Right cardiac atrium (tissue), 5 donors: ENCODE measurements around the gene PLCD4. TPM values are rescaled to one million over a fixed set of nuclear protein-coding genes. Genes with fewer than 3 reads are reported as not detected.
A peak's percentile ranks its signal among the peaks of the same experiment; 100 is the strongest.

Experiments
- ATAC-seq, 2 donors: fragments of 200-7000 bp; cut with Tn5 transposase; one replicate each; pipeline versions ENCODE4 v1.8.0 to v1.9.1; 2020; ENCODE audit warnings: moderate library complexity in 2 of 2, mild to moderate bottlenecking in 1 of 2
- DNase-seq, 3 donors: peaks; one replicate each; pipeline ENCODE4 v3.0.0-alpha.2; 2020
- H3K27ac ChIP-seq: one replicate; pipeline ENCODE4 v1.5.1; 2013; ENCODE audit warnings: mild to moderate bottlenecking, low read length, control low read depth, moderate library complexity
- H3K27me3 ChIP-seq: one replicate; pipeline ENCODE4 v1.6.1; 2013; ENCODE audit not compliant: control insufficient read depth, insufficient read depth
- H3K4me1 ChIP-seq: one replicate; pipeline ENCODE4 v1.6.1; 2013; ENCODE audit warnings: low read length; ENCODE audit not compliant: control insufficient read depth, insufficient read depth
- H3K4me3 ChIP-seq: one replicate; pipeline ENCODE4 v1.5.1; 2013; ENCODE audit warnings: low read length, control low read depth
- H3K9me3 ChIP-seq: one replicate; pipeline ENCODE4 v1.6.1; 2013; ENCODE audit warnings: low read length; ENCODE audit not compliant: control insufficient read depth
- WGBS: extraction: QIAGEN DNeasy Blood & Tissue Kit; methylation state at CpG from one replicate; pipeline ENCODE4 v1.1.7; 2013; 5-methylcytosine and 5-hydroxymethylcytosine counted together
- intact Hi-C, 4 donors: fragments of 100-400 bp; cut with DNase I; formaldehyde crosslinking; loops; one replicate each; pipeline versions ENCODE4 v1.11.0 to v1.14.0; 2022 to 2023
- polyA plus RNA-seq: library from polyadenylated mRNA; stranded (reverse); fragments of 200-250 nt; gene quantifications from one replicate; pipeline ENCODE4 v1.2.3, GENCODE V29; 2013
- total RNA-seq, 4 donors: library from RNA; stranded (reverse); fragmentation: NEBNext Ultra II Directional; extraction: Animal tissue kit (Norgen Biotek cat#: 25700); gene quantifications; one replicate each; pipeline ENCODE4 v1.2.1, GENCODE V29; 2021
- donor health status: healthy with polysubstance abuse.
- donor health status: DM: no; HTN: yes; CAD: no.
- donor health status: DM: no; HTN: no; CAD: no.
- donor health status: DM: no; HTN: yes; CAD: no; lungs with severe emphysema.
- donor health status: DM: yes; HTN: yes; CAD: no.

The PLCD4 gene
- total and polyA plus RNA-seq, 5 donors, result 0.48 to 1.3 (median 0.79) TPM

DNA sequence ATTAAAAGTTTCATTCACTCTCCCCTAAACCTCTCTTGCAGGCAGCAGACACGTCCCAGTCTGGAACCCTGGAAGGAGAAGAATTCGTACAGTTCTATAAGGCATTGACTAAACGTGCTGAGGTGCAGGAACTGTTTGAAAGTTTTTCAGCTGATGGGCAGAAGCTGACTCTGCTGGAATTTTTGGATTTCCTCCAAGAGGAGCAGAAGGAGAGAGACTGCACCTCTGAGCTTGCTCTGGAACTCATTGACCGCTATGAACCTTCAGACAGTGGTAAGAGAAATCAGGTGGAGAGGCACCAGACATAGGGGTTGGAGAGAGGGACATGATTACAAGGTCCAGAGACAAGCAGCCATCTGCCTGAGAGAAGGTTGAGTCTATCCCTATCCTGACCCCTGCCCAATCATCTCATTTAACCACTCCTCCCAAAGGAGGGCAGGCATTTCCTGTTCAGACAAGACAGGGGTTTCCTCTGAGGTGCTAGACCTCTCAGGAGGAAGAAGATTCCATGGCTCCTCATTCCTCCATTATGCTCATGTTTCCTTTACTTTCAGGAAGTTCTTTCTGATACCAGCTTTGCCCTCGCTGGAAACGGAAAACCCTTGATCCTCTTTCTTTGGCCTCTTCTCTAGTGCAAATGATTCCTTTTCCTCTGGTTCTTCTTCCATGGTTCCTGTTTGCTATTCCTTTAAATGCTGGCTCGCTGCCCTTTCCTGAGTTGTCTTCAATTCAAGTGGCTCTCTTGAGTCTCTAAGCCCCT is 15.1 kb downstream of the PLCD4 start:
- WGBS, result 46% methylated on average over 7 of the region's 7 CpGs
- Histone ChIP-seq H3K9me3 (no peaks in the 10 kb centered on the region), H3K4me3 (no peak overlapping the region), H3K27me3 (no peaks in the 10 kb centered on the region), H3K4me1 (no peaks in the 10 kb centered on the region), H3K27ac (no peak overlapping the region)
- ATAC-seq (peak in 1 of 2 donors; percentile 33), DNase-seq (no peak)
- intact Hi-C loops, result no loop called here

DNA sequence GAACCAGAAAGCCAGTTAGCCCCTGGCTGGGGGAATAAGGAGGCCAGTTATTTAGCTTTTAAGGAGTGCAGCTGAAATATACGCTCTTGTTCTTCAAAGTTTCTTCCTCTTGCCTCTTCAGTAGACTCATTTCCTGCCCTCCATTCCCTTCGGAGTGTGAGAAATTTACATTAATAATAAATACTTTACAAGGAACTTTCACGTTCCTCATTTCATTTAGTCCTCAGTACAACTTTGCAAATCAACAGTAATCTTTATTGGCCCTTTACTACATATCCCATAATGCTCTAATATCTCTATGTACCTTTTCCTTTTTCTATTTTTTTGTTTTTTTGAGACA is 15.6 kb downstream of the PLCD4 start:
- intact Hi-C loops, result no loop called here
- 61% methylated on average over 3 of the region's 3 CpGs for WGBS
- no peaks in the 10 kb centered on the region for H3K9me3 ChIP-seq
- no peaks in the 10 kb centered on the region for H3K4me1 ChIP-seq
- DNase-seq (no peak), ATAC-seq (no peak)
- no peak overlapping the region for H3K27ac ChIP-seq
- H3K4me3 ChIP-seq, result no peak overlapping the region
- no peaks in the 10 kb centered on the region for H3K27me3 ChIP-seq

DNA sequence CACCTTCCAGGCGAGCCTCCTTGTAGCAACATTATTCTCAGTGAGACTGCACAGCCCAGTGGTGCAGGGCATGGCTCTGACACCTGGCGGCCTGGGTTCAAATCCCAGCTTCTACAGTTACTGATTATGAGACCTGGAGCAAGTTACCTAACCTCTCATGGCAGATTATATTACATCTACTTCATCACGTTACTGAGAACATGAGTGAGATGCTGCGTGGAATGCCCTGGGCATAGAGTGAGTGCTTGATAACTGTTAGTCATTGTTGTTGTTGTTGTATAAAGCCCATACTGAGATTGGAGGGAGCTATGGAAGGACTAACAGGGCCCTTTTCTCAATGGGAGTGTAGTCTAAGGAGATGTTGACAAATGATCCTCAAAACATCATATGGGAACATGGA is 18.7 kb downstream of the PLCD4 start:
- Histone ChIP-seq H3K4me1 (no peaks in the 10 kb centered on the region), H3K27me3 (no peaks in the 10 kb centered on the region), H3K9me3 (no peaks in the 10 kb centered on the region), H3K4me3 (no peak overlapping the region), H3K27ac (no peak overlapping the region)
- 93% methylated on average over 4 of the region's 4 CpGs for WGBS
- no peak for DNase-seq
- intact Hi-C loops, result no loop called here
- ATAC-seq, result no peak

DNA sequence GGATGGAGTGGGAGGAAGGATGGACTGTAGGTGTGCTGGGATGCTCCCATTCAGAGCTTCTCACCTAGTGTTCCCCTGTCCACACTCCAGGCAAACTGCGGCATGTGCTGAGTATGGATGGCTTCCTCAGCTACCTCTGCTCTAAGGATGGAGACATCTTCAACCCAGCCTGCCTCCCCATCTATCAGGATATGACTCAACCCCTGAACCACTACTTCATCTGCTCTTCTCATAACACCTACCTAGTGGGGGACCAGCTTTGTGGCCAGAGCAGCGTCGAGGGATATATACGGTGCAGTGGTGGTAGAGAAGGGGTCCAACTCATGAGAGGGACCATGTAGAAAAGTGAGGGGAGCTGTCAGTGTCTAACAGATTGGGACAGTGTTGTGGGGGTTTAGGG is 20.2 kb downstream of the PLCD4 start:
- intact Hi-C loops, result no loop called here
- H3K4me3 ChIP-seq, result no peak overlapping the region
- DNase-seq (no peak), ATAC-seq (no peak)
- WGBS, result 97% methylated on average over 4 of the region's 4 CpGs
- no peak overlapping the region for H3K27ac ChIP-seq
- H3K9me3 ChIP-seq, result no peaks in the 10 kb centered on the region
- no peaks in the 10 kb centered on the region for H3K4me1 ChIP-seq
- no peaks in the 10 kb centered on the region for H3K27me3 ChIP-seq

DNA sequence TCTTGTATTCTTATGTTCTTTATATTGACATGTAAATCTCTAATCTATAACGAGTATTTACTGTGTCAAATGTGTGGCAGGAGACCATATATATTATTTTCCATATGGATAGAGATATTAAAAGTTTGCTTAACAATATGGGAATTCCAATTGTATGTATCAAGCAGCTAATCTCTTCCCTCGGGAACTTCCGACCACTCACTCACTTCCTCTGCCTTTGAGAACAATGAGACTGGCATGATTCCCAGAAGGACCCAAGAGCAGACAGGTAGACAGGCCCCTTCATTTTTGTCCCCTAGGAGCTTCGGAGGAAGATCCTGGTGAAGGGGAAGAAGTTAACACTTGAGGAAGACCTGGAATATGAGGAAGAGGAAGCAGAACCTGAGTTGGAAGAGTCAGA is 24.1 kb downstream of the PLCD4 start:
- Histone ChIP-seq H3K27me3 (no peaks in the 10 kb centered on the region), H3K4me1 (no peaks in the 10 kb centered on the region), H3K4me3 (no peak overlapping the region), H3K9me3 (no peaks in the 10 kb centered on the region), H3K27ac (no peak overlapping the region)
- intact Hi-C loops, result no loop called here
- ATAC-seq (peak in 1 of 2 donors; percentile 39), DNase-seq (no peak)
- 50% methylated on average over 4 of the region's 4 CpGs for WGBS

DNA sequence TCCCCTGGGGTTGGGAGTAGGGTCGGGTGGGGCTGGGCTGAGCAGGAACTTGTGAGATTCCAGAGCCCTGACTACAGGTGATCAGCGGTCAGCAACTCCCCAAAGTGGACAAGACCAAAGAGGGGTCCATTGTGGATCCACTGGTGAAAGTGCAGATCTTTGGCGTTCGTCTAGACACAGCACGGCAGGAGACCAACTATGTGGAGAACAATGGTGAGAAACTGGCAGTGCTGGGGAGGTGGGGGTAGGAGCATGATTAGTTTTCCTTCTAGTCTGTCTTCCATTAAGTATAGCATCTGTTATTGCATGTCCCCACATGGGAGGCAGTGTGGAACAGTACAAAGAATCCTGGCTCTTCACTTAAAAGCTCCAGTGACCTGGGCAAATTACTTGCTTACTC is 28.0 kb downstream of the PLCD4 start:
- H3K27ac ChIP-seq, result no peak overlapping the region
- ATAC-seq (no peak), DNase-seq (no peak)
- no peaks in the 10 kb centered on the region for H3K4me1 ChIP-seq
- 94% methylated on average over 5 of the region's 5 CpGs for WGBS
- H3K4me3 ChIP-seq, result no peak overlapping the region
- no peaks in the 10 kb centered on the region for H3K9me3 ChIP-seq
- intact Hi-C loops, result no loop called here
- H3K27me3 ChIP-seq, result no peaks in the 10 kb centered on the region

DNA sequence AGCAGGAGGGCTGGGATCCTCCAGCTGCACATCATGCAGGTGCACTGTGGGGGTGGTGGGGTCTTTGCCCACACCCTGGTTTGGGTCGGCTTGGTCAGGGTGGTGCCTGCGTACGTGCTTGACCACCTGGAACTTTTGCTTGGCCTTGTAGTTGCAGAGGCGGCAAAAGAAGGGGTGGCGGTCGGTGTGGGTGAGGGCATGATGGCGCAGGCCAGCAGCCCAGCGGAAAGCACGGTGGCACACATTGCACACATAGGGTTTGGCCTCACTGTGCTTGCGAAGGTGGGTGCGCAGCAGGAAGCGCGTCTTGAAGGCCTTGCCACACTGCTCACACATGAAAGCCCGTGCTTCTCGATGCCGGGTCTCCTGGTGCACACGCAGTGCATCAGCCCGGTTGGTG is 30.7 kb downstream of the PLCD4 start:
- Histone ChIP-seq H3K27ac (no peak overlapping the region), H3K4me1 (no peaks in the 10 kb centered on the region), H3K27me3 (no peaks in the 10 kb centered on the region), H3K9me3 (no peaks in the 10 kb centered on the region), H3K4me3 (no peak overlapping the region)
- ATAC-seq (peak in 1 of 2 donors; percentile 7), DNase-seq (no peak)
- 97% methylated on average over 18 of the region's 18 CpGs for WGBS
- intact Hi-C loops, result no loop called here

DNA sequence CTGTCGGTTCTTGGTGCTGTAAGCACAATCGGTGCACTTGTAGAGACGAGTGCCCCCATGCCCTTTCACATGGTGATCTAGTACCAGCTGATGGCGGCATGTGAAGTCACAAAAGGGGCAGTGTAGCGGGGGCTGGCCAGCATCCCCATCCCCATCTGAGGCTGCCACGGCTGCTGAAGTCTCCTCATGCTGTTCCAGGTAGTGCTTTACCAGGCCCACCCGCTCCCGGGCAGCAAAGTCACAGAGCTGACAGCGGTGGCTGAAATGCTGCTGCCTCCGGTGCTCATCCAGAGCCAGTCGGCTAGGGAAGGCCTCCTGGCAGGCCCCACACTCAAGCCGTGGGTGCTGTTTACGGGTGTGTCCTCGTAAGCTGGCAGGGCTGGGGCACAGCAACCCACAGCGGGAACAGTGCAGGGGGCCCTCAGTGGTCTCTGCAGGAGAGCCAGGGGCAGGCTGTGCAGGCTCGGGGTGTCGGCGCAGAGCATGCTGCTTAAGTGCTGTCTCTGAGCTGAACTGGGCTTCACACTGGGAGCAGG is 34.5 kb downstream of the PLCD4 start:
- WGBS, result 93% methylated on average over 18 of the region's 18 CpGs
- intact Hi-C loops, result loop anchor here in 1 of 4 donors (10.0 kb wide), 1 partner anchor 227 kb away; the partner anchor contains the start of gene VIL1
- ATAC-seq, result peak in 1 of 2 donors; percentile 7

DNA sequence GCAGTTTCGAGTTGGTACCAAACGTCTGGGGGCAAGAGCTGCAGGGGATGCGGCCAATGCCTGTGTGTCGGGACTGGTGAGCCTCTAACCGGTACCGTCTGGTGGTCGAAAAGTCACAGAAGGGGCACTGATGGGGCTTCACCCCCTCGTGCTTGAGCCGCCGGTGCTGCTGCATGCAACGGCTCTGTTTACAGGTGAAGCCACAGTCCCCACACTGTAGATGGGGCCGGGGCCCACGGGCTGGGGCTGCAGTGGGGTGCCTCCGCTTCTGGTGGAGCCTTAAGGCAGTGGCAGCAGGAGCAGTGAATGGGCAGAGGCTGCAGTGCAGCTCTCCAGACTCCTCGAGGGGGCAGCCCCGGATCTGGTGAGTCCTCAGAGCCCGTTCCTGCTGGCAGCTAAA is 35.1 kb downstream of the PLCD4 start:
- no peaks in the 10 kb centered on the region for H3K9me3 ChIP-seq
- peak; percentile 5 to 17 for ATAC-seq
- intact Hi-C loops, result loop anchor here in 1 of 4 donors (10.0 kb wide), 1 partner anchor 228 kb away; the partner anchor contains the start of gene VIL1

More for the DNA sequence above, 34.5 kb downstream of the PLCD4 start:
- H3K27me3 ChIP-seq, result no peaks in the 10 kb centered on the region
- no peaks in the 10 kb centered on the region for H3K4me1 ChIP-seq
- H3K9me3 ChIP-seq, result no peaks in the 10 kb centered on the region
- no peak overlapping the region for H3K27ac ChIP-seq
- H3K4me3 ChIP-seq, result no peak overlapping the region
- DNase-seq, result peak in 1 of 3 donors; percentile 41

DNA sequence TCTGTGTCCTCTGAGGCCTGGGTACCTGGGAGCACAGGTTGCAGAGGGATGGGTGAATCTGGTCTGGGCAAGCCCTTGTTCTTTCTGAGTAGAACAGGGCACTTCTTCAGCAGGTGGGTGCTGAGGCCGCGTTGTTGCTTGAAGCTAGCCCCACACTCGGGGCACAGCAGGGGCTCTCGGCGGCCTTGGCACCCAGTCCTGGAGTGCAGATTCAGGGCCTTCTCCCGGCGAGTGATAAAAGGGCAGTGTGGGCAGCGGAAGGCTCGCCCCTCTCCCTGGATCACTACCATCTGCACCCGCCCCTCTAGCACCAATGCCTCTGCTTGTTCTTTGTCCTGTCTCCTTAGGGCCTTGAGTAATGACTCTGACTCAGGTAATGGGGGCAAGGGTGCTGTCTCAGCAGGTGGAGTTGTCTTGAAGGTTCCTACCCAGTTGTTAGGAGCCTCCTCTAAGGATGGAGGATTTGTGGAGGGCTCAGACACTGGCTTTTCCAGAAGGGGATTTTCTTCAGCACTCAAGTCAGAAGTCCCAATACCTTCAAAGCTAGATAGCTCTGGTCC is 36.1 kb downstream of the PLCD4 start:
- Histone ChIP-seq H3K4me3 (no peak overlapping the region), H3K4me1 (no peaks in the 10 kb centered on the region), H3K9me3 (no peaks in the 10 kb centered on the region), H3K27ac (no peak overlapping the region), H3K27me3 (no peaks in the 10 kb centered on the region)
- no peak for ATAC-seq
- DNase-seq, result no peak
- 93% methylated on average over 10 of the region's 10 CpGs for WGBS
- intact Hi-C loops, result loop anchor here in 1 of 4 donors (10.0 kb wide), 1 partner anchor 229 kb away; the partner anchor contains the start of gene VIL1

More for the DNA sequence above, 35.1 kb downstream of the PLCD4 start:
- Histone ChIP-seq H3K27me3 (no peaks in the 10 kb centered on the region), H3K4me1 (no peaks in the 10 kb centered on the region), H3K4me3 (no peak overlapping the region), H3K27ac (no peak overlapping the region)
- no peak for DNase-seq
- WGBS, result 91% methylated on average over 17 of the region's 17 CpGs

DNA sequence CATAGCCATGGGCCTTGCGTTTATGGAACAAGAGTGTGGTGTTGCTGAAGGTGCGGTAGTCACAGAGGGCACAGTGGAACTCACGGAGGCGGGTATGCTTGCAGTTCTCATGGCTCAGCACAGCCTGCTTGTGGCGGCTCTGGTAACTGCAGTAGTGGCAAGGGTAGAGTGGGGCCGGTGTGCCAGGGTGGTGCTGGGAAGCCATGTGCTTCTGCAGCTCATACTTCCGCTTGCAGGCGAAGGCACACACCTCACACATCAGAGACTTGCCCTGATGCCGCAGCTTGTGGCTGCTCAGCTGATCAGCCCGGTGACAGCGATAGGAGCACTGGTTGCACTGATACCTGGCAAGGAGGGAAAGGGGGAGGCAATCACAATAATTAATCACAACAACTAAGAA is 37.0 kb downstream of the PLCD4 start:
- Histone ChIP-seq H3K27ac (no peak overlapping the region), H3K4me1 (no peaks in the 10 kb centered on the region), H3K27me3 (no peaks in the 10 kb centered on the region), H3K9me3 (no peaks in the 10 kb centered on the region), H3K4me3 (no peak overlapping the region)
- no peak for DNase-seq
- no peak for ATAC-seq
- 89% methylated on average over 11 of the region's 11 CpGs for WGBS
- intact Hi-C loops, result loop anchor here in 1 of 4 donors (5.0 to 10.0 kb wide), 2 partner anchors 230 to 352 kb away; partner anchors contain the start of genes TMBIM1 and VIL1
